Keratinocyte (primary cell): Measurements from ENCODE around the gene PRDM10. TPM values are rescaled to one million over a fixed set of nuclear protein-coding genes. Genes with fewer than 3 reads are reported as not detected.

Experiments used
- DNase-seq: peaks from one replicate; pipeline ENCODE4 v3.0.0-alpha.2; 2011; ENCODE audit warnings: low read depth, missing footprints, low spot score
- FAIRE-seq: peaks from 2 replicates; lab custom pipeline; 2011; peaks lifted over from hg19 to GRCh38; lab: Jason Lieb, UNC
- H2AFZ ChIP-seq: 2 replicates; pipeline ENCODE4 v1.6.0; 2012; ENCODE audit warnings: low read length, control low read depth, inconsistent platforms; ENCODE audit not compliant: control insufficient read depth
- H3K27ac ChIP-seq: 2 replicates; pipeline ENCODE4 v1.5.1; 2011; ENCODE audit warnings: low read length; ENCODE audit not compliant: control insufficient read depth, insufficient read depth
- H3K27me3 ChIP-seq: 3 replicates; pipeline ENCODE4 v1.6.0; 2011; ENCODE audit warnings: low read length; ENCODE audit not compliant: control insufficient read depth, insufficient read depth; ENCODE audit errors: extremely low read depth
- H3K36me3 ChIP-seq, 2 experiments: 2 replicates in 1 of 2; 3 replicates in 1 of 2; pipeline ENCODE4 v1.5.1; 2011; ENCODE audit warnings: low read length in 2 of 2, mild to moderate bottlenecking in 1 of 2; ENCODE audit not compliant: control insufficient read depth in 2 of 2, insufficient read depth in 2 of 2; ENCODE audit errors: extremely low read depth in 1 of 2
- H3K4me1 ChIP-seq: 3 replicates; pipeline ENCODE4 v1.5.1; 2011; ENCODE audit warnings: low read length; ENCODE audit not compliant: control insufficient read depth, insufficient read depth; ENCODE audit errors: extremely low read depth
- H3K4me2 ChIP-seq: 3 replicates; pipeline ENCODE4 v1.6.0; 2011; ENCODE audit warnings: low read depth, low read length; ENCODE audit not compliant: control insufficient read depth, insufficient read depth; ENCODE audit errors: extremely low read depth
- H3K4me3 ChIP-seq, 3 experiments: fragments of 200-600 bp in 1 of 3; sonication (generic) in 1 of 3; 2 replicates in 2 of 3; 3 replicates in 1 of 3; pipeline ENCODE4 v1.5.1; 2011 to 2016; ENCODE audit warnings: low read length in 3 of 3, mild to moderate bottlenecking in 3 of 3, control low read depth in 2 of 3, inconsistent platforms in 1 of 3, low read depth in 1 of 3, mixed read lengths in 1 of 3, mixed run types in 1 of 3, moderate library complexity in 1 of 3; ENCODE audit not compliant: control insufficient read depth in 2 of 3, insufficient read depth in 2 of 3; ENCODE audit errors: extremely low read depth in 1 of 3
- H3K79me2 ChIP-seq: 2 replicates; pipeline ENCODE4 v1.6.0; 2012; ENCODE audit warnings: low read length; ENCODE audit not compliant: control insufficient read depth, insufficient read depth
- H3K9ac ChIP-seq: 3 replicates; pipeline ENCODE4 v1.6.0; 2011; ENCODE audit warnings: low read length; ENCODE audit not compliant: control insufficient read depth, insufficient read depth; ENCODE audit errors: extremely low read depth
- H3K9me1 ChIP-seq: 3 replicates; pipeline ENCODE4 v1.6.0; 2011; ENCODE audit warnings: low read length; ENCODE audit not compliant: control insufficient read depth, insufficient read depth; ENCODE audit errors: extremely low read depth
- H3K9me3 ChIP-seq: 2 replicates; pipeline ENCODE4 v1.5.1; 2012; ENCODE audit warnings: low read depth, low read length; ENCODE audit not compliant: control insufficient read depth
- H4K20me1 ChIP-seq: 3 replicates; pipeline ENCODE4 v1.6.0; 2011; ENCODE audit warnings: low read length; ENCODE audit not compliant: control insufficient read depth, insufficient read depth; ENCODE audit errors: extremely low read depth
- EZH2 ChIP-seq: IDR thresholded peaks from one replicate; pipeline ENCODE4 v1.6.1; 2012; ENCODE audit warnings: inconsistent platforms, mild to moderate bottlenecking, low read length, moderate library complexity
- dilution Hi-C: fragments of 300-500 bp; cut with MboI; formaldehyde crosslinking; loops from one replicate; pipeline ENCODE4 v1.7.0; 2020; ENCODE audit warnings: low sequenced_read_pairs; ENCODE audit not compliant: extremely low pct_ligation_motif_present
- polyA plus RNA-seq, 5 experiments: library from polyadenylated mRNA; depleted of rRNA in 3 of 5; stranded (reverse) in 3 of 5; stranded (forward) in 1 of 5; unstranded in 1 of 5; fragments of >200 nt; gene quantifications; 1 replicate in 1 of 5; 2 replicates in 3 of 5; 3 replicates in 1 of 5; pipeline versions ENCODE4 v1.2.1 to v1.2.3, GENCODE V29; 2011 to 2012; ENCODE audit warnings: missing spikeins in 2 of 5, low read depth in 1 of 5, low replicate concordance in 1 of 5
- TF ChIP-seq, protein P1 (sequence below), 3 experiments: IDR thresholded peaks in 1 of 3; conservative IDR thresholded peaks in 1 of 3; optimal IDR thresholded peaks in 1 of 3; 2 replicates in 2 of 3; 3 replicates in 1 of 3; pipeline versions ENCODE3 to v1.5.1; 2011; ENCODE audit warnings: low read length in 3 of 3, mild to moderate bottlenecking in 3 of 3, moderate library complexity in 2 of 3, control low read depth in 1 of 3, inconsistent platforms in 1 of 3; ENCODE audit not compliant: insufficient read depth in 2 of 3; ENCODE audit errors: extremely low read depth in 1 of 3

The PRDM10 gene
- polyA plus RNA-seq, 1 donor (not counting 4 experiments of a cell fraction or from before 2014, with no cell fraction given), result 4.7 TPM

DNA sequence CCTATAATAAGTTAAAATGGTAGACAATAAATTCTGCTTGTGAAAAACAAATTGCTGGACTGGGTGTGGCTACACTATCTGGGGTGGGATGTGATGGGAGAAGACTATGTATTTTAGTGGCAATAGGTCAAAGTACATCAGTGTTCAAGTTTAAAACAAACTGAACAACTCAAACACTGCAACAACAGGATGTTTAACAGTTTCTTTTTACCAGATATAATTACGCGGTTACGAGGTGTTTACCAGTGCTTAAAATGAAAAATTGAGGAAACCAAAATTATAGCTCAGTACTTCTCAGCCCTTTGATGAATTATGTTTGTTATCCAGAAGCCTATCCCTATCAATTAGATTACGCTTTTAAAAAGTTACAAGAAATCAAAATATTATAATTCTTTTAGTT, 3.2 kb downstream of the PRDM10 start:
- H3K27me3 ChIP-seq, result no peaks in the 10 kb centered on the region
- no peak for TF ChIP-seq EZH2
- TF ChIP-seq, protein P1, sequence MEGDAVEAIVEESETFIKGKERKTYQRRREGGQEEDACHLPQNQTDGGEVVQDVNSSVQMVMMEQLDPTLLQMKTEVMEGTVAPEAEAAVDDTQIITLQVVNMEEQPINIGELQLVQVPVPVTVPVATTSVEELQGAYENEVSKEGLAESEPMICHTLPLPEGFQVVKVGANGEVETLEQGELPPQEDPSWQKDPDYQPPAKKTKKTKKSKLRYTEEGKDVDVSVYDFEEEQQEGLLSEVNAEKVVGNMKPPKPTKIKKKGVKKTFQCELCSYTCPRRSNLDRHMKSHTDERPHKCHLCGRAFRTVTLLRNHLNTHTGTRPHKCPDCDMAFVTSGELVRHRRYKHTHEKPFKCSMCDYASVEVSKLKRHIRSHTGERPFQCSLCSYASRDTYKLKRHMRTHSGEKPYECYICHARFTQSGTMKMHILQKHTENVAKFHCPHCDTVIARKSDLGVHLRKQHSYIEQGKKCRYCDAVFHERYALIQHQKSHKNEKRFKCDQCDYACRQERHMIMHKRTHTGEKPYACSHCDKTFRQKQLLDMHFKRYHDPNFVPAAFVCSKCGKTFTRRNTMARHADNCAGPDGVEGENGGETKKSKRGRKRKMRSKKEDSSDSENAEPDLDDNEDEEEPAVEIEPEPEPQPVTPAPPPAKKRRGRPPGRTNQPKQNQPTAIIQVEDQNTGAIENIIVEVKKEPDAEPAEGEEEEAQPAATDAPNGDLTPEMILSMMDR (optimal IDR thresholded peaks at IDR 0.05 in 1 of 3, IDR thresholded peaks at IDR 0.05 in 1 of 3, conservative IDR thresholded peaks at IDR 0.05 in 1 of 3; ENCODE audit: extremely low read depth in 1 of 3, insufficient read depth in 2 of 3, low read length in 3 of 3), result no peak
- dilution Hi-C loops, result no loop called here
- no peaks in the 10 kb centered on the region for H3K9me3 ChIP-seq
- H2AFZ ChIP-seq, result no peak overlapping the region
- H3K9ac ChIP-seq, result no peak overlapping the region
- H3K79me2 ChIP-seq, result peaks cover 55% of the 10 kb centered on the region
- H3K4me3 ChIP-seq, result no peak overlapping the region
- no peaks in the 10 kb centered on the region for H3K9me1 ChIP-seq
- H4K20me1 ChIP-seq, result no peaks in the 10 kb centered on the region
- DNase-seq (no peak), FAIRE-seq (no peak)
- no peak overlapping the region for H3K4me2 ChIP-seq
- no peak overlapping the region for H3K27ac ChIP-seq
- H3K4me1 ChIP-seq, result peaks cover 20% of the 10 kb centered on the region
- H3K36me3 ChIP-seq, result no peaks in the 10 kb centered on the region

DNA sequence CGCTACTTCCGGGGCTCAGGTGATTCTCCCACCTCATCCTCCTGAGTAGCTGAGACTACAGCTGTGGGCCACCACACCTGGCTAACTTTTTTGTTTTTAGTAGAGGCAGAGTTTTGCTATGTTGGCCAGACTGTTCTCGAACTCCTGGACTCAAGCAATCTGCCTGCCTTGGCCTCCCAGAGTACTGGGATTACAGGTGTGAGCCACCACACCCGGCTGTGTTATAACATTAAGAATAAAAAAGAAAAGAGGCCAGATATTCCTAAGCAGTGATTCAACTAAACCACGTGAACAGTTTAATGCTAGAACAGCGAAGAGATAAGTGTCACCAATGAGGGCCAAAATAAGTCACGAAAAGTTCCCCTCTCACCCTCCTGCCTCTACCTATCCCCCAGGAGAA, 3.7 kb downstream of the PRDM10 start:
- no peak for TF ChIP-seq EZH2
- TF ChIP-seq, protein P1 (optimal IDR thresholded peaks at IDR 0.05 in 1 of 3, IDR thresholded peaks at IDR 0.05 in 1 of 3, conservative IDR thresholded peaks at IDR 0.05 in 1 of 3; ENCODE audit: extremely low read depth in 1 of 3, insufficient read depth in 2 of 3, low read length in 3 of 3), result no peak
- DNase-seq (no peak), FAIRE-seq (no peak)
- no peak overlapping the region for H2AFZ ChIP-seq
- peaks cover 55% of the 10 kb centered on the region for H3K79me2 ChIP-seq
- no peaks in the 10 kb centered on the region for H3K9me3 ChIP-seq
- H3K4me2 ChIP-seq, result no peak overlapping the region
- no peak overlapping the region for H3K27ac ChIP-seq
- no peak overlapping the region for H3K9ac ChIP-seq
- H3K4me3 ChIP-seq, result no peak overlapping the region
- no peaks in the 10 kb centered on the region for H3K36me3 ChIP-seq
- dilution Hi-C loops, result no loop called here
- H3K9me1 ChIP-seq, result no peaks in the 10 kb centered on the region
- no peaks in the 10 kb centered on the region for H3K27me3 ChIP-seq
- H4K20me1 ChIP-seq, result no peaks in the 10 kb centered on the region
- H3K4me1 ChIP-seq, result peaks cover 15% of the 10 kb centered on the region
